ENCODE measurements around the gene MAPK11.

The MAPK11 gene

DNA sequence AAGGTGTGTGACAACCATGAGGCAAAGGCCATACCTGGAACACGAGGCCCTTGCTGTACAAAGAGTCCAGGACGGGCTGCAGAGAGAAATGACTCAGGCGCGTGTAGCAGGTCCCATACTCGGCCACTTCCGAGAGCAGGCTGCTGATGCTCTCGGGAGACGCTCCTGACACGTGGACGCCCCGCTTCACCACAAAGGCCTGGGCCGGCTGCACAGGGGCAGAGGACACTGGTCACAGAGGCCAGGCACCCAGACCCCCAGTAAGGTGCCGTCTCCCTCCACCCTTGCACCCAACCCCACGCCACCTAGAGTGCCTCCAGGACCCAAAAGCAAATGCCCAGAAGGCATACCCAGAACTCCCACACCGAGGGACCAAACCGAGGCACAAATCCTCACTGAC, 40.8 kb downstream of the MAPK11 start:
- H3K9me3 Mint-ChIP-seq = no peaks in the 10 kb centered on the region
- no peaks in the 10 kb centered on the region for H3K27me3 Mint-ChIP-seq
- no peak overlapping the region for H3K27ac Mint-ChIP-seq
- peaks cover 2% of the 10 kb centered on the region for H3K4me1 Mint-ChIP-seq (ENCODE audit: low read depth)
- no peak for DNase-seq
- no peak overlapping the region for H3K4me3 Mint-ChIP-seq
- peaks cover 66% of the 10 kb centered on the region for H3K36me3 Mint-ChIP-seq (ENCODE audit: low read depth)

- no peaks in the 10 kb centered on the region for H3K27me3 Mint-ChIP-seq
- H3K4me1 Mint-ChIP-seq (ENCODE audit: low read depth) = peaks cover 2% of the 10 kb centered on the region
- H3K27ac Mint-ChIP-seq = no peak overlapping the region
- no peak for DNase-seq
- H3K4me3 Mint-ChIP-seq = no peak overlapping the region
- no peaks in the 10 kb centered on the region for H3K9me3 Mint-ChIP-seq
- peaks cover 69% of the 10 kb centered on the region for H3K36me3 Mint-ChIP-seq (ENCODE audit: low read depth)
Observed at GRCh38 chr22:50228366-50228765, 41.8 kb downstream of the MAPK11 start.

DNA sequence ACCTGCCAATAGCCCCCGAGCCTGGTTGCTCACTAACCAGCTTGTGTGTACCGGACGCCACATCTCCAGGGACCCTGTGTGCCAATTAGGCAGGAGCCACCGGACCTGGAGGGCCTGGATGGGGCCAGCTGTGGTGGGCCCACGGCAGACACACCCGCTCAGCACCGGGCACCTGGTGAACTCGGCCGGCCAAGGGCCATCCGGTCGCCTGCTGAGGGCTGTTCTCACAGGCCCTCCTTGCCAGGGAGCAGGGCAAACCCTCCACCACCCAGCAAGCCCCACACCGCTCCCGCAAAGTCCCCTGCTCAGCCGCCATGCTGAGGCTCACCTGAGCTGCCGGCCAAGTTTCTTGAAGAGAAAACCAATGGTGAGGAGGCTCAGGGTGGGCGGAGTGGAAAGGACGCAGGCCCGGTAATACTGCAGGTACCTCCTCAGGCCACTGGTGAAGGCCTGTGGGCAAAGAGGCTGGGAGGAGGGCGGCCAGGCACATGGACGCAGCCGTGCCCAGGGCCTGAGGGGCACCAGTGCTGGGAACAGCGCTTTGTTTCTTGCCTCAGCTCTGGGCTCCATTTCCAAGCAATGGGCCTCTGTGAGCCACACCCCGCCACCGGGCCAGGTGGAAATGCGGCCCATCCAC, 42.5 kb downstream of the MAPK11 start:
- no peak overlapping the region for H3K4me3 Mint-ChIP-seq
- H3K27ac Mint-ChIP-seq = no peak overlapping the region
- peaks cover 69% of the 10 kb centered on the region for H3K36me3 Mint-ChIP-seq (ENCODE audit: low read depth)
- H3K27me3 Mint-ChIP-seq = no peaks in the 10 kb centered on the region
- H3K4me1 Mint-ChIP-seq (ENCODE audit: low read depth) = peaks cover 2% of the 10 kb centered on the region
- no peaks in the 10 kb centered on the region for H3K9me3 Mint-ChIP-seq
- no peak for DNase-seq

DNA sequence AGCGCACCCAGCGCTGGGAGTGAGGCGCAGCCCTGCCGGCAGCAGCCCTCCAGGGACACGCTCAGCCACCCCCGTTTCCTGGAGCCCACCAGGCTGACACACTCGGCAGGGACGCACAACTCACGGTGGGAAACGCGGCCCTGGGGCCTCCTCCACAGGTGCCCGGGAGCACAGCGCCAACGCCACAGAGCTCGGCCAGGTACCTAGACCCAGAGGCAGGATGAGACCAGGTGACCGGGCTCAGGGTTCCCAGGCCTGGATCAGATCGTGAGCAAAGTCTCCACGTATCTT, 43.4 kb downstream of the MAPK11 start:
- H3K27me3 Mint-ChIP-seq = no peaks in the 10 kb centered on the region
- H3K4me1 Mint-ChIP-seq (ENCODE audit: low read depth) = peaks cover 2% of the 10 kb centered on the region
- no peak overlapping the region for H3K27ac Mint-ChIP-seq
- H3K4me3 Mint-ChIP-seq = no peak overlapping the region
- peaks cover 70% of the 10 kb centered on the region for H3K36me3 Mint-ChIP-seq (ENCODE audit: low read depth)
- DNase-seq = no peak
- H3K9me3 Mint-ChIP-seq = no peaks in the 10 kb centered on the region

DNA sequence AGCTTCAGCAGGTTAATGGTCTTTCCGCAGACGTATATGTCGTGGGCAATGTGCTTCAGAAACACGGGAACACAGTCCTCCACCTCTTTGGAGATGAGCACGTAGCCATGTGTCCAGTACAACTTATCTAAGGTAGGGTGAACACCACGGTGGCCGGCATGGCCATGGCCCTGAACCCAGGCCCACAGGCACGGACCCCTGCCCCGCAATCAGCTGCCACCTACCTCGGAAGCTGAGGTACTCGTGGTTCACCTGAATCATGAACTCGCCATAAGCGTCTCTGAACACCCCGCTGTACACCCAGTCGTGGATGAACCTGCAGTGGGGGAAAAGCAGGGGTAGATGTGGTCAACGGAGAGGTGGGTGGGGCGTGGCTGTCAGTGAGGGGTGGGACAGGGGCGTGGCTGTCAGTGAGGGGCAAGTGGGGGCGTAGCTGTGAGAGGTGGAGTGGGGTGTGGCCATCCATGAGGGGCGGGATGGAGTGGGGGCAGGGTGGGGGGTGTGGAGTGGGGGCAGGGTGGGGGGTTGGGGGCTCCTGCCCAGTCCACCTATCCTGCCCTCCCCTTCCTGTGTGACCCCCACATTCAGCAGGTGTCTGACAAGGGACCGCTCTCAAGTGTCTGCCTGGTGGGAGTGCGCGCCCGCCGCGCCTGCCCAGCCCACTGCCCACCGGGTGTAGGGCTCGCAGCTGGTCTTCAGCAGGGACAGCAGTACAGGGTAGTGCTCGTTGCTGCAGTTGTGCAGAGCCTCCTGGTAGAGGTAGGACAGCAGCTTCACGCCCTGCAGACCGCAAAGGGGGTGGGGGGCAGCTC, 43.9 kb downstream of the MAPK11 start:
- H3K27me3 Mint-ChIP-seq = no peaks in the 10 kb centered on the region
- no peak overlapping the region for H3K4me3 Mint-ChIP-seq
- no peaks in the 10 kb centered on the region for H3K9me3 Mint-ChIP-seq
- peaks cover 72% of the 10 kb centered on the region for H3K36me3 Mint-ChIP-seq (ENCODE audit: low read depth)
- H3K27ac Mint-ChIP-seq = no peak overlapping the region
- no peak for DNase-seq
- H3K4me1 Mint-ChIP-seq (ENCODE audit: low read depth) = peaks cover 2% of the 10 kb centered on the region

DNA sequence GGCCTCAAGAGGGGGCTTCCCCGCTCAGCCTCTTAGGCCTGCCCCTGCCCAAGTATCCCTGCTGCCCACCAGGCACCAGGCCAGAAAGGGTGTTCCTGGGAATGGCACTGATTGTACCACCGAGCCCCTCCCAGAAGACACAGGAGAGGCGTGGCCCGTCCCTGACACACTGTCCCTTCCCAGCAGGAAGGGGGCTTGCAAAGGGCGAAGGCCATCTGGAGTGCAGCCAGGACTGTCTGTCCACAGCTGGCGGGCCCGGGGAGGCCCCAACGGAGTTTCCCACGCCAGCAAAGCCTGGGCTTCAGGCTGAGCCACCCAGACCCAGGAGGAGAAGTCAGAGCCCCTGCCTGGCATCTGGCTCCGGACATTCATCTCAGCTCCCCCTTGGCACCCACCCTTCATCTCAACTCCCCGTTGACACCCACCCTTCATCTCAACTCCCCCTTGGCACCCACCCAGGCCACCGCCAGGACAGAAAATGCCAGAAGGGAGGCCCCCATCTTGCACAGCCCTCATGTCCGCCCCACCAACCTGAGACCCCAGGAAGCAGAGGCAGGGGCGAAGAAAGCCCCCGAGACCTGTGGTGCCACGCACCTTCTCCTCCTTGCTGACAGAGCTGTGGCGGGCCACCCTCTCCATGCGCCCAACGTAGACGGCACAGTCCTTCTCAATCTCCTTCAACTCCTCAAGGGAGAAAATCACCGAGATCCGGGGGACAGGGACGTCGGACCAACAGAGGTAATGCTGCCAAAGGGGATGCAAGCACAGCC, 44.8 kb downstream of the MAPK11 start:
- Mint-ChIP-seq H3K4me1 (ENCODE audit: low read depth) (peaks cover 2% of the 10 kb centered on the region), H3K27me3 (no peaks in the 10 kb centered on the region), H3K27ac (no peak overlapping the region), H3K4me3 (no peak overlapping the region), H3K36me3 (ENCODE audit: low read depth) (peaks cover 80% of the 10 kb centered on the region), H3K9me3 (no peaks in the 10 kb centered on the region)
- DNase-seq = no peak

- peak overlapping the region; percentile 14 for H3K27ac Mint-ChIP-seq
- H3K27me3 Mint-ChIP-seq = no peaks in the 10 kb centered on the region
- H3K4me1 Mint-ChIP-seq (ENCODE audit: low read depth) = no peaks in the 10 kb centered on the region
- DNase-seq = no peak
- H3K4me3 Mint-ChIP-seq = no peak overlapping the region
- H3K36me3 Mint-ChIP-seq (ENCODE audit: low read depth) = peaks cover 81% of the 10 kb centered on the region
- H3K9me3 Mint-ChIP-seq = no peaks in the 10 kb centered on the region
Observed at GRCh38 chr22:50224071-50224470, 46.1 kb downstream of the MAPK11 start.

DNA sequence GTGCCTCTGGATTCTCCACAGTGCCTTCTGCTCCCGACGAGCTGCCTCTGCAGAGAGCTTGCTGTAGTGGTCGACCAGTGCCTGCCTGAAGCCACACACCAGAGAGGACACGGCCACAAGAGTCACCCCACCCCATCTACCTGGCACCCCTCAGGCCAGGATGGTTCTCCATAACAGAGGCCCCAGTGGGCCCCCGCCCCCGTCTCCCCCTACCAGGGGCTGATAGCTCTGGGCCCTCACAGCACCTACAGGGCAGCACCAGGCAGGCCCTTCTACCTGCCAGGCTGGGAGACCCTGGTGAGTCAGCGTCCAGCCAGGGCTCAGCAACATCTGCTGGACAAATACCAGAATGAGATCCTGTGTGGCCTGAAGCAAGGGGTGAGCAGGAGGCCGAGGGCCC, 47.7 kb downstream of the MAPK11 start:
- Mint-ChIP-seq H3K4me3 (no peak overlapping the region), H3K36me3 (ENCODE audit: low read depth) (peaks cover 89% of the 10 kb centered on the region), H3K27me3 (no peaks in the 10 kb centered on the region), H3K4me1 (ENCODE audit: low read depth) (no peaks in the 10 kb centered on the region), H3K9me3 (no peaks in the 10 kb centered on the region), H3K27ac (no peak overlapping the region)
- DNase-seq = no peak

- no peak for DNase-seq
- no peaks in the 10 kb centered on the region for H3K4me1 Mint-ChIP-seq (ENCODE audit: low read depth)
- H3K9me3 Mint-ChIP-seq = no peaks in the 10 kb centered on the region
- H3K36me3 Mint-ChIP-seq (ENCODE audit: low read depth) = peaks cover 91% of the 10 kb centered on the region
- no peaks in the 10 kb centered on the region for H3K27me3 Mint-ChIP-seq
- H3K4me3 Mint-ChIP-seq = no peak overlapping the region
- no peak overlapping the region for H3K27ac Mint-ChIP-seq
Observed at GRCh38 chr22:50221410-50222300, 48.5 kb downstream of the MAPK11 start.

- DNase-seq = no peak
- Mint-ChIP-seq H3K4me1 (ENCODE audit: low read depth) (no peaks in the 10 kb centered on the region), H3K4me3 (no peak overlapping the region), H3K36me3 (ENCODE audit: low read depth) (peaks cover 94% of the 10 kb centered on the region), H3K27me3 (no peaks in the 10 kb centered on the region), H3K27ac (no peak overlapping the region), H3K9me3 (no peaks in the 10 kb centered on the region)
Observed at GRCh38 chr22:50220603-50221409, 49.4 kb downstream of the MAPK11 start.

DNA sequence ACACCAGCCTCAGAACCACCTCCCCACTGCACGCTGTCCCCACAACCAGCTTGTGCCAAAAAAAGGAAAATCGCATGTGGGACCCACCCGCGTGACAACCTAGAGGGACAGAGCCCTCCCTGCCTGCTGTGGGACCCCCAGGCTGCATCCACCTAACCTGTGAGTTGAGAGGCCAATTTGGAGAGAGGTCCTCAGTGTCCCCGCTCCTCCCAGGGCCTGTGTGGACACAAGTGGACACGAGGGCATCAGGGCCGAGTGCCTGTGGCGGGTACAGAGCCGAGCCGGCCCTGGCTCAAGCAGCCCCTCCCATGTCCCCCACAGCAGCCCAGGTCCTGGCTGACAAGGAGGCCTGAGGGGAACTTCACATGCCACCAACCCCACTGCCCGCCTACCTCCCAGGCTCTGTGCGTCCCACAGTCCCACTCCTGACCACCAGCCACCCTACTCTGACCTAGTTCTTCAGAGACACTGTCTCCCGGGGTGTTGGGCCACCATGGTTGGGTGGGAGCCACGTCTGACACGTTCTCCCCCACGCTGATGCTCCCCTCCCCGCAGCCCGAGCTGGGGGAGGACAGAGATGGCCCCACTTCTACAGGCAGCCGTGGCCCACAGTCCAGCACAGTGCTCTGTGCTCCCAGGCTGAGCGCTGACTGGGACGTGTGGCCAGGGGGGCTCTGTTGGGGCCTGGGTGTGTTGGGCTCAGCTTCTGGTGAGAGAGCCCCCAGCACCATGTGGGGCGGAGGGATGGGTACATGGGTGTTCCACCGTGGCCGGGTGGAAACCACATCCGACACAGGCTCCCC, 50.2 kb downstream of the MAPK11 start:
- Mint-ChIP-seq H3K27me3 (no peaks in the 10 kb centered on the region), H3K27ac (no peak overlapping the region), H3K36me3 (ENCODE audit: low read depth) (peaks cover 92% of the 10 kb centered on the region), H3K9me3 (no peaks in the 10 kb centered on the region), H3K4me3 (no peak overlapping the region), H3K4me1 (ENCODE audit: low read depth) (no peaks in the 10 kb centered on the region)
- DNase-seq = no peak

DNA sequence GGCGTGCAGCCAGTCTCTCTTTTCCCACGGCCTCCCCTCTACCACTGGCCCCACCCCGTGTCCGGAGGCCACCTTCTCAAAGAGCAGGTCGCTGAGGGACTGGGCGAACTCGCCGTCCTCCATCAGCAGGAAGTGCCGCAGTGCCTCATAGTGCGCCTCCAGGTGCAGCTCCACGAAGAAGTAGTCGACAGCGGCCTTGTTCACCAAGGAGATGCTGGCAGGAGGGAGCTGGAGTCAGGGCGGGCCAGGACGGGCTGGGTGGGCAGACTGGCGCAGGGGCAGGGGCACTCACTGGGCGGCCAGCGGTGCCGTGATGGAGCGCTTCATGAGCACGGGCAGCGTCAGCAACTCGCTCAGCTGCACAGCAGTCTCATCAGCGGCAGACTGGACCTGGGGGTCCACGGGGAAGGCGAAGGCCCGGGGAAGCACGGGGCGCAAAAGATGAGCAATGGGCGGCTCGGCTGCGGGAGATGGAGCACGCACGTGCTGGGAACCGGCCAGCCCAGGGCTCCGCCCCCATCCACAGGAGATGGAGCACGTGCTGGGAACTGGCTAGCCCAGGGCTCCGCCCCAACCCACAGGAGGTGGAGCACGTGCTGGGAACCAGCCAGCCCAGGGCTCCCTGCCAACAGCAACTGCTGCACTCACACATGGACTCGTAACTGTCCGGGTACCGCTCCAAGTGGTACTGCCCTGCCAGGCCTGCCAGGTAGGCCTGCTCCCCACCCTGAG, 51.0 kb downstream of the MAPK11 start:
- Mint-ChIP-seq H3K27me3 (no peaks in the 10 kb centered on the region), H3K4me3 (no peak overlapping the region), H3K27ac (no peak overlapping the region), H3K36me3 (ENCODE audit: low read depth) (peaks cover 92% of the 10 kb centered on the region), H3K9me3 (no peaks in the 10 kb centered on the region), H3K4me1 (ENCODE audit: low read depth) (no peaks in the 10 kb centered on the region)
- DNase-seq = no peak
